ENCODE data around the gene ABCA5. TPM values are rescaled to one million over a fixed set of nuclear protein-coding genes. Genes with fewer than 3 reads are reported as not detected.

The ABCA5 gene
- total and polyA plus RNA-seq, 10 of the 15 experiments (the other 5 are each of a cell fraction or from before 2014, with no cell fraction given): 11.8 to 31.1 (median 18.1) TPM

- CTCF ChIA-PET: no interaction called here
- Histone ChIP-seq H3K36me3 (ENCODE audit: control insufficient read depth in 2 of 2, insufficient read depth in 2 of 2, low read length in 1 of 2) (peaks cover 0 to 2% of the 10 kb centered on the region in 2 experiments; a peak in 2 of 4 replicates), H3K27me3 (replicated peaks in 1 of 2; ENCODE audit: control insufficient read depth in 2 of 2, insufficient read depth in 2 of 2, low read length in 1 of 2) (no peaks in the 10 kb centered on the region), H2AFZ (ENCODE audit: control insufficient read depth, low read depth, low read length) (no peak overlapping the region), H3K4me3 (no peak overlapping the region), H3K4me1 (ENCODE audit: control insufficient read depth, insufficient read depth, low read length) (no peaks in the 10 kb centered on the region), H4K20me1 (ENCODE audit: control insufficient read depth, insufficient read depth) (no peaks in the 10 kb centered on the region), H3K27ac (ENCODE audit: control insufficient read depth, insufficient read depth) (no peak overlapping the region), H3K79me2 (ENCODE audit: control insufficient read depth, insufficient read depth, low read length) (no peaks in the 10 kb centered on the region), H3K9me3 (replicated peaks; ENCODE audit: control insufficient read depth, insufficient read depth, low read length) (no peaks in the 10 kb centered on the region; the same call in 2 of the 3 replicates), H3K4me2 (ENCODE audit: control insufficient read depth, insufficient read depth) (no peak overlapping the region), H3K9ac (ENCODE audit: control insufficient read depth, insufficient read depth, low read length) (no peak overlapping the region)
- BruUV-seq (replicated peaks): no TSS peak
- RAD21 ChIA-PET (ENCODE audit: unreplicated experiment): no interaction called here
- ATAC-seq: no peak
- intact Hi-C loops (cut with micrococcal nuclease; ENCODE audit: unreplicated experiment): no loop called here
- no peak for FAIRE-seq
- no peak for TF ChIP-seq KDM1A (IDR thresholded peaks at IDR 0.05; ENCODE audit: borderline replicate concordance)
- no peak for TF ChIP-seq RCOR1 (conservative IDR thresholded peaks at IDR 0.05; ENCODE audit: low read depth, low read length)
- TF ChIP-seq IRF3 (IDR thresholded peaks at IDR 0.05): no peak
- no peak for TF ChIP-seq NRF1 (conservative IDR thresholded peaks at IDR 0.05; ENCODE audit: low read depth, low read length)
- TF ChIP-seq SMC3 (IDR thresholded peaks at IDR 0.05; ENCODE audit: borderline replicate concordance, low read length): no peak
- no peak for TF ChIP-seq REST (IDR thresholded peaks at IDR 0.05; ENCODE audit: low read depth, low read length)
- TF ChIP-seq FOS (IDR thresholded peaks at IDR 0.05; ENCODE audit: borderline replicate concordance, extremely low read depth, insufficient read length): no peak
- TF ChIP-seq POLR2AphosphoS5 (IDR thresholded peaks at IDR 0.05; ENCODE audit: low read length): no peak
- TF ChIP-seq MEF2B (IDR thresholded peaks at IDR 0.05; ENCODE audit: partially characterized antibody, poor library complexity, severe bottlenecking): no peak
- DNase-seq (ENCODE audit: low read depth, low spot score): no peak
- 92% methylated on average over 4 of the region's 4 CpGs for WGBS (ENCODE audit: insufficient coverage, insufficient replicate concordance, low lambda C conversion rate, missing lambda C conversion rate)
- in situ Hi-C loops (cut with MboI): no loop called here
- POLR2A ChIA-PET: no interaction called here
- SMC1A ChIA-PET (ENCODE audit: uncharacterized antibody, unreplicated experiment): no interaction called here
Measured at GRCh38 chr17:69275751-69276150, 51.2 kb downstream of the ABCA5 start.

All from GM12878 (cell line).